PC-3 (cell line): ENCODE results near the gene DSG2. TPM values are rescaled to one million over a fixed set of nuclear protein-coding genes. Genes with fewer than 3 reads are reported as not detected.

Experiments
- ATAC-seq: fragments of 200-7000 bp; cut with Tn5 transposase; 2 replicates; pipeline ENCODE4 v1.9.1; 2020; ENCODE audit warnings: mild to moderate bottlenecking, moderate library complexity
- BruUV-seq: library from RNA; stranded (reverse); fragments of 400-500 nt; replicated peaks from 2 replicates; lab custom pipeline; 2021; lab: Mats Ljungman, UMichigan
- CTCF ChIA-PET: fragments of 300-600 bp; sonication (Branson Sonifier 250); formaldehyde crosslinking; loops from one replicate; lab custom pipeline; 2022; ENCODE audit warnings: antibody characterized with exemption; lab: Charles Lee
- POLR2A ChIA-PET: fragments of 300-600 bp; sonication (Branson Sonifier 250); formaldehyde crosslinking; loops from one replicate; lab custom pipeline; 2022; ENCODE audit warnings: antibody characterized with exemption; ENCODE audit not compliant: unreplicated experiment; lab: Charles Lee
- DNase-seq: peaks from one replicate; pipeline ENCODE4 v3.0.0-alpha.2; 2015
- H2AFZ ChIP-seq: fragments of 300-600 bp; sonication (generic); 2 replicates; pipeline ENCODE4 v1.6.0; 2016; ENCODE audit warnings: antibody characterized with exemption, low read length
- H3F3A ChIP-seq: fragments of 300-600 bp; sonication (generic); one replicate; pipeline ENCODE4 v1.6.0; 2017; ENCODE audit warnings: antibody characterized with exemption, low read length, control low read depth, mild to moderate bottlenecking; ENCODE audit not compliant: unreplicated experiment
- H3K27ac ChIP-seq: fragments of 300-600 bp; sonication (generic); 2 replicates; pipeline ENCODE4 v1.5.1; 2016; ENCODE audit warnings: mild to moderate bottlenecking, low read length
- H3K27me3 ChIP-seq: fragments of 300-600 bp; sonication (generic); 2 replicates; pipeline ENCODE4 v1.6.1; 2016; ENCODE audit warnings: low read length, mixed read lengths
- H3K36me3 ChIP-seq: fragments of 300-600 bp; sonication (generic); 2 replicates; pipeline ENCODE4 v1.6.1; 2016; ENCODE audit warnings: low read depth, mixed run types, low read length, mixed read lengths
- H3K4me1 ChIP-seq: fragments of 300-600 bp; sonication (generic); 2 replicates; pipeline ENCODE4 v1.5.1; 2016; ENCODE audit warnings: low read length; ENCODE audit not compliant: insufficient read depth
- H3K4me2 ChIP-seq: fragments of 300-600 bp; sonication (generic); 2 replicates; pipeline ENCODE4 v1.6.0; 2016; ENCODE audit warnings: low read length
- H3K4me3 ChIP-seq: fragments of 300-600 bp; sonication (generic); 2 replicates; pipeline ENCODE4 v1.5.1; 2016; ENCODE audit warnings: mild to moderate bottlenecking, low read length, mixed read lengths
- H3K79me2 ChIP-seq: fragments of 300-600 bp; sonication (generic); 2 replicates; pipeline ENCODE4 v1.6.1; 2017; ENCODE audit warnings: low read length, mixed read lengths
- H3K9ac ChIP-seq: fragments of 300-600 bp; sonication (generic); 2 replicates; pipeline ENCODE4 v1.6.0; 2016; ENCODE audit warnings: mild to moderate bottlenecking, low read length
- H3K9me2 ChIP-seq: fragments of 300-600 bp; sonication (generic); replicated peaks from 2 replicates; pipeline ENCODE4 v1.6.1; 2016; ENCODE audit warnings: mixed run types, low read length, mixed read lengths
- H3K9me3 ChIP-seq: fragments of 300-600 bp; sonication (generic); 2 replicates; pipeline ENCODE4 v1.6.1; 2016; ENCODE audit warnings: low read length, mixed read lengths
- H4K20me1 ChIP-seq: fragments of 300-600 bp; sonication (generic); 2 replicates; pipeline ENCODE4 v1.6.1; 2016; ENCODE audit warnings: low read length, mixed read lengths
- CTCF ChIP-seq: fragments of 300-600 bp; sonication (generic); conservative IDR thresholded peaks from 2 replicates; pipeline ENCODE4 v1.5.1; 2017; ENCODE audit warnings: antibody characterized with exemption, low read depth, mild to moderate bottlenecking, low read length
- EZH2 ChIP-seq: fragments of 300-600 bp; sonication (generic); IDR thresholded peaks from one replicate; pipeline ENCODE4 v1.6.1; 2017; ENCODE audit warnings: antibody characterized with exemption, mild to moderate bottlenecking, low read length; ENCODE audit not compliant: unreplicated experiment
- EZH2phosphoT487 ChIP-seq: fragments of 300-600 bp; sonication (generic); IDR thresholded peaks from 2 replicates; pipeline ENCODE4 v1.6.1; 2018; ENCODE audit warnings: mild to moderate bottlenecking, antibody characterized with exemption, low read length, borderline replicate concordance
- intact Hi-C: fragments of 100-400 bp; cut with micrococcal nuclease; formaldehyde crosslinking; loops from 2 replicates; pipeline ENCODE4 v1.9.0; 2023
- total RNA-seq: library from RNA; depleted of rRNA; stranded (reverse); fragments of >200 nt; gene quantifications from 2 replicates; pipeline ENCODE4 v1.2.3, GENCODE V29; 2014

DSG2 gene
- total RNA-seq, 1 experiment from 2014 or later, result 17.2 TPM

DNA sequence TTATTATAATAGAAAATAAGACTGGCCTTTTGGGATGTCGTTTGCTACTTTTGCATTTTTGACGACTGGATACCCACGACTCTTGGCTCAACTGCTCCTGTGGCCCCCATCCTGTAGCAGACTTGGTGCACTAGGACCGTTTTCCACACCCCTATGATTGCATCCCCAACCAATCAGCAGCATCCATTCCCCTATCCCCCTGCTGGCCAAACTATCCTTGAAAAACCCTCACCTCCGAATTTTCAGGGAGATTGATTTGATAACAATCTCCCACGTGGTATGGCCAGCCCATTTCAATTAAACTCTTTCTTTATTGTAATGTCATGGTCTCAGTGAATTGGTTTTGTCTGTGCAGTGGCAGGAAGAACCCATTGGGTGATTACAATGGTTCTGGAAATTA lies 55.8 kb downstream of the DSG2 start:
- Histone ChIP-seq H3K27me3 (no peaks in the 10 kb centered on the region), H3K36me3 (no peaks in the 10 kb centered on the region), H4K20me1 (no peaks in the 10 kb centered on the region), H3F3A (no peaks in the 10 kb centered on the region), H3K4me2 (no peak overlapping the region), H3K4me1 (peaks cover 7% of the 10 kb centered on the region; the same call in 1 of the 2 replicates), H3K9me3 (no peaks in the 10 kb centered on the region), H3K9ac (no peak overlapping the region), H3K79me2 (no peaks in the 10 kb centered on the region), H3K27ac (no peak overlapping the region), H3K4me3 (no peak overlapping the region), H3K9me2 (no peaks in the 10 kb centered on the region), H2AFZ (no peak overlapping the region)
- POLR2A ChIA-PET, result no interaction called here
- ATAC-seq, result no peak
- intact Hi-C loops, result no loop called here
- BruUV-seq, result no TSS peak
- TF ChIP-seq EZH2 (no peak), CTCF (0 out of 2 replicates have a peak, but pooled peaks have one; percentile 16)
- CTCF ChIA-PET, result interaction anchor here (0.6 kb wide), 1 partner anchor 190 kb away, joined by 3 read pairs; no protein-coding TSS in a partner anchor
- peak; percentile 1 for DNase-seq

DNA sequence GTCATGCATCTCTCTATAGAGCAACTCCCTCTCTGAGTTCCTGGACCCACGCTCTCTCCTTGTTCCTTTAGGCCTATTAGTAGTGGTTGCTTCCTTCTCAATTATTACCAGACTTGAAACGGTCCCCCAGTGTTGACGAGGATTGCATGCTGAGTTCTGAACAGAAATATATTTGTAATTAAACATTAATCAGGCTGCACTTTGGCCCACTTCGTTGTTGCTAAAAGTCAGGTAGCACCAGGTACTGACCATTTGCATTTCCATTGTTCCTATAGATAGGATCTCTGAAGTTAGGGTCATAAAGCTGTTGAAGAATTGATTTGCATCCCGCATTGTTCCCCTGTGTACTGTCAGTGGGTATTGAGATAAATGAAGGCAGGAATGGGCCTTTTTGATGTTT lies 56.8 kb downstream of the DSG2 start:
- no TSS peak for BruUV-seq
- ATAC-seq (no peak), DNase-seq (no peak)
- Histone ChIP-seq H3K9me3 (no peaks in the 10 kb centered on the region), H3K27ac (no peak overlapping the region), H2AFZ (no peak overlapping the region), H3K27me3 (no peaks in the 10 kb centered on the region), H3K4me3 (no peak overlapping the region), H3F3A (no peaks in the 10 kb centered on the region), H4K20me1 (no peaks in the 10 kb centered on the region), H3K4me1 (peaks cover 7% of the 10 kb centered on the region; the same call in 1 of the 2 replicates), H3K36me3 (no peaks in the 10 kb centered on the region), H3K79me2 (no peaks in the 10 kb centered on the region), H3K9ac (no peak overlapping the region), H3K4me2 (no peak overlapping the region), H3K9me2 (no peaks in the 10 kb centered on the region)
- CTCF ChIA-PET, result no interaction called here
- TF ChIP-seq CTCF, result no peak
- no peak for TF ChIP-seq EZH2
- TF ChIP-seq EZH2phosphoT487, result no peak
- intact Hi-C loops, result no loop called here
- POLR2A ChIA-PET, result no interaction called here

- Histone ChIP-seq H3K4me3 (no peak overlapping the region; the same call in 1 of the 2 replicates), H3K27ac (no peak overlapping the region), H3K79me2 (no peaks in the 10 kb centered on the region), H3K9me2 (no peaks in the 10 kb centered on the region), H3F3A (no peaks in the 10 kb centered on the region), H3K9ac (no peak overlapping the region), H2AFZ (peak overlapping the region; percentile 67), H4K20me1 (no peaks in the 10 kb centered on the region), H3K36me3 (no peaks in the 10 kb centered on the region), H3K9me3 (no peaks in the 10 kb centered on the region), H3K4me2 (peak overlapping the region; percentile 46; the same call in 1 of the 2 replicates), H3K4me1 (peaks cover 7% of the 10 kb centered on the region; the same call in 1 of the 2 replicates), H3K27me3 (no peaks in the 10 kb centered on the region)
- no TSS peak for BruUV-seq
- ChIA-PET POLR2A (no interaction called here), CTCF (interaction anchor here (0.6 to 1.5 kb wide), 3 partner anchors 167 to 357 kb away, joined by 3 to 5 read pairs (median 5); no protein-coding TSS in a partner anchor)
- no peak for TF ChIP-seq EZH2
- no peak for TF ChIP-seq EZH2phosphoT487
- peak; percentile 65 for TF ChIP-seq CTCF
- DNase-seq, result peak; percentile 64
- ATAC-seq, result peak; percentile 64
- intact Hi-C loops, result loop anchor here (1.0 to 2.0 kb wide), 4 partner anchors 131 to 263 kb away; no protein-coding TSS in a partner anchor
These were observed 58.2 kb downstream of the DSG2 start for GRCh38 chr18:31555971-31556747.
